IPS-18c (cell line): Measurements from ENCODE around the gene NCK2.

Experiments
- H3K4me3 ChIP-seq: 2 replicates; pipeline ENCODE4 v1.7.0; 2013; ENCODE audit warnings: low read depth, mild to moderate bottlenecking, low read length, moderate library complexity; ENCODE audit not compliant: insufficient read depth
- H3K9me3 ChIP-seq: one replicate; pipeline ENCODE4 v1.6.1; 2013; ENCODE audit warnings: mild to moderate bottlenecking, low read length, moderate library complexity; ENCODE audit not compliant: control insufficient read depth, insufficient read depth

NCK2 gene

GRCh38 chr2:105732101-105732500 lies 12.6 kb upstream of the NCK2 start:
- Histone ChIP-seq H3K4me3 (no peak overlapping the region), H3K9me3 (no peaks in the 10 kb centered on the region)

- Histone ChIP-seq H3K4me3 (no peak overlapping the region), H3K9me3 (no peaks in the 10 kb centered on the region)
Measured at GRCh38 chr2:105732955-105733607, 11.6 kb upstream of the NCK2 start.

GRCh38 chr2:105733875-105734274 lies 10.8 kb upstream of the NCK2 start:
- no peaks in the 10 kb centered on the region for H3K9me3 ChIP-seq
- no peak overlapping the region for H3K4me3 ChIP-seq

GRCh38 chr2:105734762-105735538 lies 9.8 kb upstream of the NCK2 start:
- Histone ChIP-seq H3K4me3 (no peak overlapping the region), H3K9me3 (no peaks in the 10 kb centered on the region)

GRCh38 chr2:105736145-105736544 lies 8.6 kb upstream of the NCK2 start:
- Histone ChIP-seq H3K4me3 (no peak overlapping the region), H3K9me3 (no peaks in the 10 kb centered on the region)

- H3K4me3 ChIP-seq: no peak overlapping the region
- no peaks in the 10 kb centered on the region for H3K9me3 ChIP-seq
Measured at GRCh38 chr2:105737980-105738657, 6.6 kb upstream of the NCK2 start.

GRCh38 chr2:105738658-105739241 lies 6.0 kb upstream of the NCK2 start:
- Histone ChIP-seq H3K4me3 (no peak overlapping the region), H3K9me3 (no peaks in the 10 kb centered on the region)

GRCh38 chr2:105739426-105739825 lies 5.3 kb upstream of the NCK2 start:
- Histone ChIP-seq H3K4me3 (no peak overlapping the region), H3K9me3 (no peaks in the 10 kb centered on the region)

GRCh38 chr2:105739944-105740530 lies 4.7 kb upstream of the NCK2 start:
- no peaks in the 10 kb centered on the region for H3K9me3 ChIP-seq
- H3K4me3 ChIP-seq: no peak overlapping the region

GRCh38 chr2:105741174-105741573 lies 3.5 kb upstream of the NCK2 start:
- no peaks in the 10 kb centered on the region for H3K9me3 ChIP-seq
- no peak overlapping the region for H3K4me3 ChIP-seq

GRCh38 chr2:105741617-105742016 lies 3.1 kb upstream of the NCK2 start:
- no peaks in the 10 kb centered on the region for H3K9me3 ChIP-seq
- no peak overlapping the region for H3K4me3 ChIP-seq

GRCh38 chr2:105744091-105744908 lies 412 bp upstream of the NCK2 start:
- H3K4me3 ChIP-seq: peak overlapping the region; percentile 45; the same call in 1 of the 2 replicates

GRCh38 chr2:105746177-105747080 lies 1.7 kb downstream of the NCK2 start:
- Histone ChIP-seq H3K9me3 (no peaks in the 10 kb centered on the region), H3K4me3 (peak overlapping the region; percentile 55)

More at GRCh38 chr2:105744091-105744908, 412 bp upstream of the NCK2 start:
- H3K9me3 ChIP-seq: no peaks in the 10 kb centered on the region

- H3K4me3 ChIP-seq: no peak overlapping the region
Measured at GRCh38 chr2:105747254-105747894, 2.7 kb downstream of the NCK2 start.

GRCh38 chr2:105747991-105748390 lies 3.3 kb downstream of the NCK2 start:
- H3K4me3 ChIP-seq: no peak overlapping the region

More at GRCh38 chr2:105747254-105747894, 2.7 kb downstream of the NCK2 start:
- no peaks in the 10 kb centered on the region for H3K9me3 ChIP-seq

More at GRCh38 chr2:105747991-105748390, 3.3 kb downstream of the NCK2 start:
- H3K9me3 ChIP-seq: no peaks in the 10 kb centered on the region
